ENCODE data around the gene PLPPR3.

- TF ChIP-seq EGR1 (IDR thresholded peaks at IDR 0.05; ENCODE audit: low read depth in 2 of 2) (no peak), CTCF (IDR thresholded peaks at IDR 0.05; ENCODE audit: low read depth, low read length, missing input control) (no peak), YY1 (IDR thresholded peaks at IDR 0.05) (no peak), MAX (IDR thresholded peaks at IDR 0.05) (no peak), JUND (IDR thresholded peaks at IDR 0.05) (no peak), RXRA (IDR thresholded peaks at IDR 0.05) (no peak), RAD21 (IDR thresholded peaks at IDR 0.05) (no peak)
Observed at GRCh38 chr19:861141-861755, 39.5 kb upstream of the PLPPR3 start.
